IMR-90 (cell line): ENCODE data around the gene IFNG-AS1. TPM values are rescaled to one million over a fixed set of nuclear protein-coding genes. Genes with fewer than 3 reads are reported as not detected.

Source experiments
- ATAC-seq: fragments of 200-7000 bp; cut with Tn5 transposase; 2 replicates; pipeline ENCODE4 v1.9.1; 2020; ENCODE audit warnings: low read depth, mild to moderate bottlenecking, moderate library complexity
- BruUV-seq: library from RNA; stranded (reverse); fragments of 400-500 nt; replicated peaks from 2 replicates; lab custom pipeline; 2021; lab: Mats Ljungman, UMichigan
- CTCF ChIA-PET: fragments of 300-600 bp; formaldehyde crosslinking; extraction: SDS; loops from one replicate; lab custom pipeline; 2021; ENCODE audit warnings: antibody characterized with exemption; lab: Yijun Ruan, JAX
- POLR2A ChIA-PET: fragments of 300-600 bp; sonication (Branson Sonifier 250); formaldehyde crosslinking; loops from one replicate; lab custom pipeline; 2022; ENCODE audit warnings: antibody characterized with exemption; ENCODE audit not compliant: unreplicated experiment; lab: Charles Lee
- DNase-seq: peaks from one replicate; pipeline ENCODE4 v3.0.0; 2013
- H2AFZ ChIP-seq: replicated peaks from 2 replicates; pipeline ENCODE3; 2013; ENCODE audit warnings: low read length, mild to moderate bottlenecking; ENCODE audit not compliant: poor library complexity
- H2AK5ac ChIP-seq: 2 replicates; pipeline ENCODE4 v1.6.1; 2013; ENCODE audit warnings: low read depth, low read length, inconsistent platforms
- H2AK9ac ChIP-seq: replicated peaks from 2 replicates; pipeline ENCODE3; 2013; ENCODE audit warnings: mild to moderate bottlenecking, low read depth, low read length, moderate library complexity; ENCODE audit not compliant: poor library complexity
- H2BK120ac ChIP-seq: 2 replicates; pipeline ENCODE4 v1.6.1; 2013; ENCODE audit warnings: low read depth, low read length, inconsistent platforms
- H2BK15ac ChIP-seq: 3 replicates; pipeline ENCODE4 v1.6.1; 2013; ENCODE audit warnings: low read depth, low read length, inconsistent platforms
- H2BK20ac ChIP-seq: 2 replicates; pipeline ENCODE4 v1.6.1; 2013; ENCODE audit warnings: low read depth, mild to moderate bottlenecking, inconsistent platforms, low read length, moderate library complexity
- H2BK5ac ChIP-seq: 2 replicates; pipeline ENCODE4 v1.6.1; 2013; ENCODE audit warnings: mild to moderate bottlenecking, low read depth, low read length, inconsistent platforms; ENCODE audit not compliant: poor library complexity, severe bottlenecking
- H3K14ac ChIP-seq: replicated peaks from 2 replicates; pipeline ENCODE4 v1.6.1; 2013; ENCODE audit warnings: low read depth, low read length, inconsistent platforms
- H3K18ac ChIP-seq: 2 replicates; pipeline ENCODE4 v1.6.1; 2013; ENCODE audit warnings: low read depth, low read length, control low read depth
- H3K23ac ChIP-seq: 2 replicates; pipeline ENCODE4 v1.6.1; 2013; ENCODE audit warnings: low read depth, low read length, inconsistent platforms
- H3K27ac ChIP-seq: 2 replicates; pipeline ENCODE4 v1.5.1; 2013; ENCODE audit warnings: mild to moderate bottlenecking, control low read depth, low read length; ENCODE audit not compliant: insufficient read depth
- H3K27me3 ChIP-seq: 2 replicates; pipeline ENCODE4 v1.6.1; 2013; ENCODE audit warnings: low read length; ENCODE audit not compliant: control insufficient read depth, insufficient read depth
- H3K36me3 ChIP-seq: 2 replicates; pipeline ENCODE4 v1.6.1; 2013; ENCODE audit warnings: low read length, mixed read lengths; ENCODE audit not compliant: control insufficient read depth, insufficient read depth
- H3K4ac ChIP-seq: 2 replicates; pipeline ENCODE4 v1.6.1; 2013; ENCODE audit warnings: low read depth, low read length, inconsistent platforms
- H3K4me1 ChIP-seq: 2 replicates; pipeline ENCODE4 v1.6.1; 2013; ENCODE audit warnings: low read length, mixed read lengths; ENCODE audit not compliant: control insufficient read depth, insufficient read depth
- H3K4me2 ChIP-seq: 2 replicates; pipeline ENCODE4 v1.6.1; 2013; ENCODE audit warnings: low read depth, mild to moderate bottlenecking, control low read depth, low read length, moderate library complexity
- H3K4me3 ChIP-seq: 2 replicates; pipeline ENCODE4 v1.5.1; 2013; ENCODE audit warnings: low read depth, mild to moderate bottlenecking, control low read depth, low read length, moderate library complexity; ENCODE audit not compliant: insufficient read depth
- H3K56ac ChIP-seq: 2 replicates; pipeline ENCODE4 v1.6.1; 2013; ENCODE audit warnings: low read length, inconsistent platforms; ENCODE audit not compliant: insufficient read depth; ENCODE audit errors: extremely low read depth
- H3K79me1 ChIP-seq, 2 experiments: 2 replicates each; pipeline ENCODE4 v1.6.1; 2013; ENCODE audit warnings: low read length in 2 of 2, inconsistent platforms in 1 of 2, low read depth in 1 of 2
- H3K9ac ChIP-seq: 2 replicates; pipeline ENCODE4 v1.6.1; 2013; ENCODE audit warnings: low read depth, low read length, control low read depth
- H3K9me1 ChIP-seq: 2 replicates; pipeline ENCODE4 v1.6.1; 2013; ENCODE audit warnings: low read length, inconsistent platforms; ENCODE audit not compliant: insufficient read depth
- H3K9me3 ChIP-seq: 2 replicates; pipeline ENCODE4 v1.6.1; 2013; ENCODE audit warnings: low read length; ENCODE audit not compliant: control insufficient read depth, insufficient read depth
- H4K20me1 ChIP-seq: 2 replicates; pipeline ENCODE4 v1.6.1; 2013; ENCODE audit warnings: low read length, inconsistent platforms; ENCODE audit not compliant: insufficient read depth
- H4K5ac ChIP-seq: 2 replicates; pipeline ENCODE4 v1.6.1; 2013; ENCODE audit warnings: mild to moderate bottlenecking, low read depth, low read length, control low read depth
- H4K8ac ChIP-seq, 2 experiments: 2 replicates each; pipeline ENCODE4 v1.6.1; 2013; ENCODE audit warnings: low read depth in 2 of 2, low read length in 2 of 2, control low read depth in 1 of 2, inconsistent platforms in 1 of 2
- H4K91ac ChIP-seq: 2 replicates; pipeline ENCODE4 v1.6.1; 2013; ENCODE audit warnings: low read depth, low read length, inconsistent platforms; ENCODE audit not compliant: insufficient read depth
- CHD1 ChIP-seq: IDR thresholded peaks from 2 replicates; pipeline ENCODE4 v1.6.1; 2012; ENCODE audit warnings: low read depth, low read length, improper control_type of control experiment
- MAFK ChIP-seq: IDR thresholded peaks from 2 replicates; pipeline ENCODE4 v1.6.1; 2012; ENCODE audit warnings: low read depth, low read length, improper control_type of control experiment
- MXI1 ChIP-seq: IDR thresholded peaks from 2 replicates; pipeline ENCODE4 v1.6.1; 2012; ENCODE audit warnings: low read depth, mild to moderate bottlenecking, low read length, moderate library complexity, borderline replicate concordance
- RFX5 ChIP-seq: IDR thresholded peaks from 2 replicates; pipeline ENCODE4 v1.8.0; 2012; ENCODE audit warnings: low read depth, mild to moderate bottlenecking, low read length, moderate library complexity
- WGBS, 2 experiments: methylation state at CpG; one replicate each; pipeline versions ENCODE4 v1.1.5 to v1.1.7; 2013; ENCODE audit warnings: missing lambda C conversion rate in 2 of 2; ENCODE audit not compliant: insufficient read length in 1 of 2; ENCODE audit errors: extremely low coverage in 2 of 2; 5-methylcytosine and 5-hydroxymethylcytosine counted together
- dilution Hi-C: fragments of 300-500 bp; cut with HindIII; formaldehyde crosslinking; loops from one replicate; pipeline ENCODE4 v1.14.3; 2018; ENCODE audit warnings: low sequenced_read_pairs; ENCODE audit not compliant: unreplicated experiment
- in situ Hi-C: fragments of 300-500 bp; cut with MboI; formaldehyde crosslinking; loops from 3 replicates; pipeline ENCODE4 v1.14.3; 2019; ENCODE audit warnings: low sequenced_read_pairs, inconsistent platforms, mixed read lengths
- intact Hi-C: fragments of 100-400 bp; cut with micrococcal nuclease; formaldehyde crosslinking; loops from 2 replicates; pipeline ENCODE4 v1.10.0; 2022
- polyA plus RNA-seq, 3 experiments: library from polyadenylated mRNA; depleted of rRNA; stranded (reverse); fragments of >200 nt; gene quantifications; 2 replicates each; pipeline ENCODE4 v1.2.3, GENCODE V29; 2012; ENCODE audit warnings: low replicate concordance in 1 of 3
- total RNA-seq: library from RNA; depleted of rRNA; stranded (reverse); fragments of >200 nt; gene quantifications from 2 replicates; pipeline ENCODE4 v1.2.3, GENCODE V29; 2012
- TF ChIP-seq, protein P1 (sequence below): fragments of 150-350 bp; IDR thresholded peaks from 2 replicates; pipeline ENCODE4 v1.6.1; 2017; ENCODE audit warnings: mild to moderate bottlenecking, antibody characterized with exemption, low read length, low read depth
- TF ChIP-seq, protein P2 (sequence below): fragments of 150-350 bp; IDR thresholded peaks from 2 replicates; pipeline ENCODE4 v1.6.1; 2016; ENCODE audit warnings: low read depth, mild to moderate bottlenecking, low read length, moderate library complexity, borderline replicate concordance

IFNG-AS1 gene
- total and polyA plus RNA-seq, 2 of the 4 experiments (the other 2 are of a cell fraction): not detected

DNA sequence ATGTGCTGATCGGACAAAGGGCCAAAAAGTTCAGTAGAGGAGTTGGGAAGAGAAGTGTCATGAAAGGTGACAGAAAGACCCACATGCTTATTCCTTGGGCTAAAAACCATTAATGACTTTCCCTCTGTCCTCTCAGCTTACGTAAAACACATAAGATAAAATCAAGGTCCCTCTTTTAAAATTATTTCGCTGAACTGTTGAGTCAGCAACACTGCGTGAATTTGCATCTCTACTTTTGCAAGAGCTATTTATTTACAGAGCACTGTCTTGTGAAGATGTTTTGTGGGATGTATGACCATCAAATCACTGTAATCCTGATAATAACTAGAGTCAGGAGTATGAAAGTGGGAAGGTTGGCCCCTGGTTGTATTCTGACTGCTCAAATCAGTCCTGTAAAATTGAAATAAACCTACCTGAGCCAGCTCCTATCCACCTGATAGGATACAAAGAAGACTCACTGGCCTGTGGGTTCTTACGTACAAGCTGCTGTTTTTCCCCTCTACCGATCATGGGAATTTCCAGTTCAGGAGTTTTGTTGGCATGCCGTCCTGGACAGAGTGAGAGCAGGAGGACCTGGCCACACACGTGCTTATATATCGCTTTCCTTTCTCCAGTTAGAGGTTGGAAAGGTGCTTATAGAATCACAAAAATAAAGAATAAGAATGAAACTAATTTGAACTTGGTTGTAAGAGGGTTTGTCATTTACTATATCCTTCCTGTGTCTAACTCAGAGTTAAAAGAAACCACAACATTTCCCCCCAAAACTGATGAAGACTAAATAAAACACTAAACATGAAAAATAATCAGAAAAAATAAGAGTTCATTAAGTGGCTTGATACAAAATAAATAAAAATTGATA, 42.9 kb downstream of the IFNG-AS1 start:
- CTCF ChIA-PET: interaction anchor here (0.9 kb wide), 1 partner anchor 8 kb away, joined by 3 read pairs; no protein-coding TSS in a partner anchor

More for the DNA sequence above, 42.9 kb downstream of the IFNG-AS1 start:
- H3K14ac ChIP-seq: no peak overlapping the region
- no peak overlapping the region for H2AK9ac ChIP-seq
- H4K5ac ChIP-seq: no peak overlapping the region
- dilution Hi-C loops: no loop called here
- no peak overlapping the region for H2BK15ac ChIP-seq
- no peak overlapping the region for H4K8ac ChIP-seq
- in situ Hi-C loops: no loop called here
- H3K18ac ChIP-seq: no peak overlapping the region
- H3K4me1 ChIP-seq: no peaks in the 10 kb centered on the region
- no peaks in the 10 kb centered on the region for H3K36me3 ChIP-seq
- DNase-seq: no peak
- H2BK5ac ChIP-seq: no peak overlapping the region
- no peak for ATAC-seq
- H3K27ac ChIP-seq: no peak overlapping the region
- H3K4me2 ChIP-seq: no peak overlapping the region
- peaks cover 4% of the 10 kb centered on the region; the same call in 1 of the 2 replicates for H3K27me3 ChIP-seq
- H3K79me1 ChIP-seq: no peaks in the 10 kb centered on the region
- H3K23ac ChIP-seq: no peak overlapping the region
- TF ChIP-seq MXI1 (no peak), CHD1 (no peak), RFX5 (no peak), MAFK (peak; percentile 41; the same call in 1 of the 2 replicates)
- TF ChIP-seq, protein P1, sequence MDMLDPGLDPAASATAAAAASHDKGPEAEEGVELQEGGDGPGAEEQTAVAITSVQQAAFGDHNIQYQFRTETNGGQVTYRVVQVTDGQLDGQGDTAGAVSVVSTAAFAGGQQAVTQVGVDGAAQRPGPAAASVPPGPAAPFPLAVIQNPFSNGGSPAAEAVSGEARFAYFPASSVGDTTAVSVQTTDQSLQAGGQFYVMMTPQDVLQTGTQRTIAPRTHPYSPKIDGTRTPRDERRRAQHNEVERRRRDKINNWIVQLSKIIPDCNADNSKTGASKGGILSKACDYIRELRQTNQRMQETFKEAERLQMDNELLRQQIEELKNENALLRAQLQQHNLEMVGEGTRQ: no peak
- TF ChIP-seq, protein P2, sequence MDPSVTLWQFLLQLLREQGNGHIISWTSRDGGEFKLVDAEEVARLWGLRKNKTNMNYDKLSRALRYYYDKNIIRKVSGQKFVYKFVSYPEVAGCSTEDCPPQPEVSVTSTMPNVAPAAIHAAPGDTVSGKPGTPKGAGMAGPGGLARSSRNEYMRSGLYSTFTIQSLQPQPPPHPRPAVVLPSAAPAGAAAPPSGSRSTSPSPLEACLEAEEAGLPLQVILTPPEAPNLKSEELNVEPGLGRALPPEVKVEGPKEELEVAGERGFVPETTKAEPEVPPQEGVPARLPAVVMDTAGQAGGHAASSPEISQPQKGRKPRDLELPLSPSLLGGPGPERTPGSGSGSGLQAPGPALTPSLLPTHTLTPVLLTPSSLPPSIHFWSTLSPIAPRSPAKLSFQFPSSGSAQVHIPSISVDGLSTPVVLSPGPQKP: no peak
- BruUV-seq: no TSS peak
- H4K20me1 ChIP-seq: no peaks in the 10 kb centered on the region
- H3K4me3 ChIP-seq: no peak overlapping the region
- H3K9ac ChIP-seq: no peak overlapping the region
- no peak overlapping the region for H3K4ac ChIP-seq
- intact Hi-C loops: no loop called here
- H4K91ac ChIP-seq: no peak overlapping the region
- POLR2A ChIA-PET: no interaction called here
- H2BK20ac ChIP-seq: no peak overlapping the region
- H2AFZ ChIP-seq: no peak overlapping the region
- WGBS, 2 experiments: no CpG with 5 or more reads among the region's 9 CpGs
- no peak overlapping the region for H2BK120ac ChIP-seq
- no peak overlapping the region for H3K56ac ChIP-seq
- H3K9me1 ChIP-seq: no peaks in the 10 kb centered on the region
- H2AK5ac ChIP-seq: no peak overlapping the region
- H3K9me3 ChIP-seq: no peaks in the 10 kb centered on the region
